NCI-H524 (cell line): Measurements from ENCODE around the gene ZNF80.
"Not testable (repeated sequence)": the region's sequence is repeated elsewhere in the genome, so short reads cannot be mapped to it uniquely, and the experiment has no call there.

ENCODE experiments used
- DNase-seq, 2 experiments: peaks; one replicate each; lab custom pipeline; 2025; lab: John Stamatoyannopoulos, UW

The ZNF80 gene

GRCh38 chr3:114237478-114237877, at the start of gene ZNF80:
ZNF80 (minus strand) TSS chr3:114237578; CDS start chr3:114237074, 504 bp downstream.
- not testable (repeated sequence) for DNase-seq

GRCh38 chr3:114286266-114286665, 48.9 kb upstream of the ZNF80 start:
- no peak for DNase-seq

GRCh38 chr3:114285648-114286230, 48.4 kb upstream of the ZNF80 start:
- DNase-seq, result no peak

- DNase-seq, result no peak
These were observed 47.3 kb upstream of the ZNF80 start for GRCh38 chr3:114284644-114285043.

- DNase-seq, result not testable (repeated sequence)
These were observed 39.5 kb upstream of the ZNF80 start for GRCh38 chr3:114276856-114277255.

- no peak for DNase-seq
These were observed 37.6 kb upstream of the ZNF80 start for GRCh38 chr3:114274929-114275328.

- DNase-seq, result no peak
These were observed 34.9 kb upstream of the ZNF80 start for GRCh38 chr3:114272271-114272670.

- no peak for DNase-seq
These were observed 32.6 kb upstream of the ZNF80 start for GRCh38 chr3:114270019-114270418.

GRCh38 chr3:114260152-114260551, 22.8 kb upstream of the ZNF80 start:
- no peak for DNase-seq

GRCh38 chr3:114259566-114259965, 22.2 kb upstream of the ZNF80 start:
- no peak for DNase-seq

- no peak for DNase-seq
These were observed 16.1 kb upstream of the ZNF80 start for GRCh38 chr3:114253505-114253904.

GRCh38 chr3:114252954-114253353, 15.6 kb upstream of the ZNF80 start:
- DNase-seq, result no peak

GRCh38 chr3:114242947-114243346, 5.6 kb upstream of the ZNF80 start:
- DNase-seq, result no peak

GRCh38 chr3:114241262-114241661, 3.9 kb upstream of the ZNF80 start:
- no peak for DNase-seq

- not testable (repeated sequence) for DNase-seq
These were observed 888 bp upstream of the ZNF80 start for GRCh38 chr3:114238146-114238785.

- no peak for DNase-seq
These were observed 1.9 kb downstream of the ZNF80 start for GRCh38 chr3:114235431-114235830.

- DNase-seq, result no peak
These were observed 2.6 kb downstream of the ZNF80 start for GRCh38 chr3:114234745-114235144.

- DNase-seq, result no peak
These were observed 5.8 kb downstream of the ZNF80 start for GRCh38 chr3:114231616-114232015.

- DNase-seq, result no peak
These were observed 10.3 kb downstream of the ZNF80 start for GRCh38 chr3:114227076-114227475.

- DNase-seq, result no peak
These were observed 11.1 kb downstream of the ZNF80 start for GRCh38 chr3:114226313-114226712.

- DNase-seq, result no peak
These were observed 14.2 kb downstream of the ZNF80 start for GRCh38 chr3:114223143-114223542.

- no peak for DNase-seq
These were observed 15.5 kb downstream of the ZNF80 start for GRCh38 chr3:114221881-114222264.

- DNase-seq, result no peak
These were observed 16.1 kb downstream of the ZNF80 start for GRCh38 chr3:114221165-114221880.
